Jurkat, Clone E6-1 (cell line): ENCODE results near the gene STAC3.

Experiments
- DNase-seq: peaks from one replicate; pipeline ENCODE4 v3.0.0-alpha.2; 2011; ENCODE audit warnings: low read depth, low spot score
- H3K4me3 ChIP-seq: 2 replicates; pipeline ENCODE4 v1.5.1; 2011; ENCODE audit warnings: mild to moderate bottlenecking, low read length, control low read depth, moderate library complexity

Gene STAC3

DNA sequence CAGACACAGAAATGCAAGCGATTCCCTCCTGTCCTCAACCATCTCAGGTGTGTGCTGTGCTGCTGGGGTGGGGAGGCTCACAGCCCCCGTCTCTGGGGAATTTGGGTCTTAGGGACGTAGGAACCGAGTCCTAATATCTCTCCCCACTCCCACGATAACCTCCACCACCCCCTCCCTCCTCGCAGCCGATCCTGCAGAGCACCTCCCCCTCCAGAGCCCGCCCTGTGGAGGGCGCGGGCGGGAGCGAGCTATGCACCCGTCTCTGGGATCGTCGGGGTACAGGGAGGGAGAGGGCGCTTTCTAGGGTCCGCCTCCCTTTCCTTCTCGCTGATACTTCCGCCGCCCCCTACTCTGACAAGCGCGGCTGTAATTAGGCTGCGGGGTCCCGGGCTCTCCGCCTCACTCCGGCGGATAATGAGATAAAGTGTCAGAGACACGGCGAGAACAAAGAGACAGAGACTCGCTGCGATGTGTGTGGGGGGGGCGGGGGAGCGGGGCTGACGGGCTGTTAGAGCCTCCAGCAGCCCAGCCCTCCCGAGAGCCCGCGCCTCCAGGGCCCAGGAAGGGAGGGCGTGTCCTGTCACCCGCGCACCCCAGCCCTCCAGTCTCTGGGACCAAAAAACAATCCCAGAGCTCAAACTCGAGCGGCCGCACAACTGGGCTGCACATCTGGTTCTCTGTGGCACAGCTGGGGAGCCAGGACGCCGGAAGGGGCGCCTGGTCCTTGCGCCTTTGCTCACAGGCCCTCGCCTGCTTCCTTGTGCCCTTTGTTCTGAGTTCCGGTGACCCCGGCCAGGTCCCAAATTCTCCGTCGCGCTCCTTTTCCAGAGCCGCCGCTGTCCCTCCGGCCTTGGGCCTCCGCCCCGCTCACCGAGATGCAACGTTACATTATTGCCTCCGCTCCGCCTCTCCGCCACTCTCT is 12.8 kb downstream of the STAC3 start:
- DNase-seq = no peak
- peak overlapping the region; percentile 65 for H3K4me3 ChIP-seq

DNA sequence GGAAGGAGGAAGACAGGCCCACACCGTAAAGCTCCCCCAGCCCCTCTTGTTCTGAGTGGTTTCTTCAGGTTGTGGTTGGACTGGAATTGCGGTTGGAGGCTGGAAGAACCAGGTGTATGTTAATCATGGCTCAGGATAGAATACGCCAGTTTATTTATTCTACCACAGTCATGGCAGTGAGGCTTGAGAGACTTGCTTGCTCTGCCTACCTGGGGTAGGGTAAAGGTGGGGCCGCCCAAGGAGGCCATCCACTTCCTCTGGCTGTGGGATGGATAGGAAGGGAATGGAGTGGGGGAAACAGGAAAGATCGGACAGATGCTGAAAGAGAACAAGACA is 13.4 kb downstream of the STAC3 start:
- no peak for DNase-seq
- H3K4me3 ChIP-seq = peak overlapping the region; percentile 65

- no peak for DNase-seq
- H3K4me3 ChIP-seq = no peak overlapping the region
Measured at GRCh38 chr12:57236925-57237595, 13.9 kb downstream of the STAC3 start.

- no peak for DNase-seq
- H3K4me3 ChIP-seq = no peak overlapping the region
Measured at GRCh38 chr12:57236201-57236924, 14.6 kb downstream of the STAC3 start.

- no peak overlapping the region for H3K4me3 ChIP-seq
- no peak for DNase-seq
Measured at GRCh38 chr12:57235728-57236131, 15.3 kb downstream of the STAC3 start.

- no peak overlapping the region for H3K4me3 ChIP-seq
- DNase-seq = no peak
Measured at GRCh38 chr12:57235017-57235727, 15.8 kb downstream of the STAC3 start.

DNA sequence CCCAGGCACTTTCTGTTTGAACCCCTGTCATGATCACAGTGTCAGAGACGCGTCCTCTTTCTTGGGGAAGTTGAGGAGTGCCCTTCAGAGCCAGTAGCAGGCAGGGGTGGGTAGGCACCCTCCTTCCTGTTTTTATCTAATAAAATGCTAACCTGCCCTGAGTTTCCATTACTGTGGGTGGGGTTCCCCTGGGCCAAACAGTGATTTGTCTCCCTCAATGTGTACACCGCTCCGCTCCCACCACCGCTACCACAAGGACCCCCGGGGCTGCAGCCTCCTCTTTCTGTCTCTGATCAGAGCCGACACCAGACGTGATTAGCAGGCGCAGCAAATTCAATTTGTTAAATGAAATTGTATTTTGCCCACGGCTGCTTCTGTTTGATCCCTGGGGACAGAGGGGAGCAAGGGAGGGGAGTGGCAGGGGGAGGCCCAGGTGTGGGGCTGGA is 16.4 kb downstream of the STAC3 start:
- no peak for DNase-seq
- no peak overlapping the region for H3K4me3 ChIP-seq

DNA sequence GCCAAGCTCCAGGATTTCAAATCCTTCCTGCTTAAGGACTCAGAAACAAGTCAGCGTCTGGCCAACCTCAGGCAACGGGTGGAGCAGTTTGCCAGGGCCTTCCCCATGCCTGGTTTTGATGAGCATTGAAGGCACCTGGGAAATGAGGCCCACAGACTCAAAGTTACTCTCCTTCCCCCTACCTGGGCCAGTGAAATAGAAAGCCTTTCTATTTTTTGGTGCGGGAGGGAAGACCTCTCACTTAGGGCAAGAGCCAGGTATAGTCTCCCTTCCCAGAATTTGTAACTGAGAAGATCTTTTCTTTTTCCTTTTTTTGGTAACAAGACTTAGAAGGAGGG is 16.8 kb downstream of the STAC3 start:
- no peak for DNase-seq
- H3K4me3 ChIP-seq = no peak overlapping the region

DNA sequence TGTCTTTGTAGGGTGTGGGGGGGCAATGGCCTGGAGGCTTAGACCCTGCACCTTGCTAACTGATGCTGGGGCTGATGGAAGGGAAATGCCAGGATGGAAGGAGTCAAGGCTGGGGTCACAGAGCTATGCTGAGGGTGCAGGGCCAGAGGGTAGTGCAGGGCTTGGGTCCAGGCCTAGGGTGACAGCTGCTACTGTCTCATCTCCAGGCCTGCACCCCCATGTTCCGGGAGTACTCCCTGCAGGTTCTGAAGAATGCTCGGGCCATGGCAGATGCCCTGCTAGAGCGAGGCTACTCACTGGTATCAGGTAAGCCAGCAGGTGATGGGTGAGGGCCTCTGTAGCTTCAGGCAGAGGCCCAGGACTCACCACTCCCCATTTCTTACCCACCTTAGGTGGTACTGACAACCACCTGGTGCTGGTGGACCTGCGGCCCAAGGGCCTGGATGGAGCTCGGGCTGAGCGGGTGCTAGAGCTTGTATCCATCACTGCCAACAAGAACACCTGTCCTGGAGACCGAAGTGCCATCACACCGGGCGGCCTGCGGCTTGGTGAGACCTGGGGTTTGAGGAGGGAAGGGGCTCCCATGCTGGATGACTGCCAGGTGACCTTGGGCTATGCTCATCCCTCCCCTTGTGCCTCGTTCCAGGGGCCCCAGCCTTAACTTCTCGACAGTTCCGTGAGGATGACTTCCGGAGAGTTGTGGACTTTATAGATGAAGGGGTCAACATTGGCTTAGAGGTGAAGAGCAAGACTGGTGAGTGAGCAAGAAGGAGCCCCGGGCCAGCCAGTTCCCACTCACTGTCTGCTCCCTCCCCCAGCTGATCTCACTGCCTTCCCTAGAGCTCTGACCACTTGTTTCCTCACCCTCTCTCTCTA is 17.4 kb downstream of the STAC3 start:
- DNase-seq = no peak
- H3K4me3 ChIP-seq = no peak overlapping the region

DNA sequence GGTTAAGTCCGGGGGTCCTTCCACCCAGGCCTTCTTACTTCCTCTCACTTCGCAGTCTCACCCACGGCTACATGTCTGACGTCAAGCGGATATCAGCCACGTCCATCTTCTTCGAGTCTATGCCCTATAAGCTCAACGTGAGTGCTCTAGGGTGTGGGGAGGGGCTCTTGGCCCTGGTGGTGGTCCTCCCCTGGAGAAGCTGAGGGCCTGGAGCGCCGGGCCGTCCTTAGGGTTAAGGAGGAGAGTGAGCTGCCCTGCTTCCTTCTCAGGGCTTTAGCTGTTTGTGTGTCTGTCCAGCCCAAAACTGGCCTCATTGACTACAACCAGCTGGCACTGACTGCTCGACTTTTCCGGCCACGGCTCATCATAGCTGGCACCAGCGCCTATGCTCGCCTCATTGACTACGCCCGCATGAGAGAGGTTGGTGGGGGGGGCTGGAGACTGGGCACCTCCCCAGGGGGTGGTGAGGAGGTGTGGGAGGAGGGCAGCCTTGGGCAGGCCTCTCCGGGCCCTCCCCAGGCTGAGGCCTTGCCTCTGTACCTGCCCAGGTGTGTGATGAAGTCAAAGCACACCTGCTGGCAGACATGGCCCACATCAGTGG is 18.7 kb downstream of the STAC3 start:
- no peak overlapping the region for H3K4me3 ChIP-seq
- no peak for DNase-seq

- H3K4me3 ChIP-seq = peak overlapping the region; percentile 80; the same call in 1 of the 2 replicates
- DNase-seq = no peak
Measured at GRCh38 chr12:57231276-57232021, 19.5 kb downstream of the STAC3 start.

DNA sequence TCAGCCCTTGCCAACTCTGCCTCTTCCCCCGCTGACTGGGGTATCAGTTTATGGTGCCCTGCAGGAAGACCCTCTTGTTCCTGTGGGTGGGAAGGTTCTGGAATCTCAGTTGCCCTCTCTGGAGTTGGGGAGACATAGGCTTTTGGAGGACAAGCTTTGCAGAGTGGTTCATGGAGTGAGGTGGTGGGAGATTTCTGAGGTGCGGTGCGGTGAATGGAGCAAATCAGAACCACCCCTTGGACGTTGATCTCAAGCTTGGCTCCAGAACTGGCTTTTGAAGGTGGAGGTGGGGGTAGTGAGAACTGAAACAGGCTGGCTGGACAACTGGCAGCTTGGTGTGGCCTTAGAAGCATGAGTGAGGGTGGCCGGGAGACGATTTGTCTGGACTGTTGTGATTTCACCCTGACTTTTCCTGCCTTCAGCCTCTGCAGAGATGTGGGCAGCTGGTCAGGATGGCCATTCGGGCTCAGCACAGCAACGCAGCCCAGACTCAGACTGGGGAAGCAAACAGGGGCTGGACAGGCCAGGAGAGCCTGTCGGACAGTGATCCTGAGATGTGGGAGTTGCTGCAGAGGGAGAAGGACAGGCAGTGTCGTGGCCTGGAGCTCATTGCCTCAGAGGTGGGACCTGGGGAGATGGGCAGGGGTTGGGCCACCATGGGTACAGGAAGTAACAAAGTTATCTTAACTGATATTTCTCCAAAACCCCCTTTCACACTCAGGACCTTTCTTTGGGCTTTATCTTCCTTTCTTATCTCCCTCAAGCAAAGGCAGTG is 20.4 kb downstream of the STAC3 start:
- peak overlapping the region; percentile 80 for H3K4me3 ChIP-seq
- no peak for DNase-seq

- peak; percentile 94 for DNase-seq
- H3K4me3 ChIP-seq = peak within 1 kb of the TSS; percentile 80
Measured at GRCh38 chr12:57229634-57230380, 21.2 kb downstream of the STAC3 start, which contains the start of gene SHMT2. Gene SHMT2 (plus strand): TSS chr12:57229711. CDS start chr12:57229779, 68 bp downstream.

DNA sequence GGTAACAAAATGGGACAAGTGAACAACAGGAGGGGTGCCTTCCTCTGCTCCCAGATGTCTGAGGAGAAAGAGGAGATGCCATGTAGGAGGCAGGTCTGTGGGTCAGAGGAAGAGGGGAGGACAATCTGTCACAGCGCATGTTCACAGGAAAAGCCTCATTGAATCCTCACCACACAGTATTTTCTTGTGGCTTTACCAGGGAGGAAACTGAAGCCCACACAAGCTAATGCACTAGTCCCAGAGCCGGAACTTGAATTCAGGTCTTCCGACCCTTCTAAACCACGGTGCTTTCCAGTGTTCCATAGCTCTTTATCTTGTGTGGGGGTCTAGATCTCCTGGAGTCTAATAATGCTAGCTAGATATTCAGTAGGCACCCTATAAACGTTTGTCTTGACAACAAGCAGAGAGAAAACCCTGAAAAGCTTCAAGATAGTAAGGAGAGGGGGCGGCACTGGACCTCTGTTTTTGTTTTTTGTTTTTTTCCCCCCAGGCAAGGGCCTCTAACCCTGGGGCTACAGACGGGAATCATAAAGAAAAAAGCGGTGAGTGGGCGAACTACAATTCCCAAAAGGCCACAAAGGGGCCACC is 21.8 kb downstream of the STAC3 start:
- peak; percentile 77 for DNase-seq
- peak overlapping the region; percentile 80 for H3K4me3 ChIP-seq

DNA sequence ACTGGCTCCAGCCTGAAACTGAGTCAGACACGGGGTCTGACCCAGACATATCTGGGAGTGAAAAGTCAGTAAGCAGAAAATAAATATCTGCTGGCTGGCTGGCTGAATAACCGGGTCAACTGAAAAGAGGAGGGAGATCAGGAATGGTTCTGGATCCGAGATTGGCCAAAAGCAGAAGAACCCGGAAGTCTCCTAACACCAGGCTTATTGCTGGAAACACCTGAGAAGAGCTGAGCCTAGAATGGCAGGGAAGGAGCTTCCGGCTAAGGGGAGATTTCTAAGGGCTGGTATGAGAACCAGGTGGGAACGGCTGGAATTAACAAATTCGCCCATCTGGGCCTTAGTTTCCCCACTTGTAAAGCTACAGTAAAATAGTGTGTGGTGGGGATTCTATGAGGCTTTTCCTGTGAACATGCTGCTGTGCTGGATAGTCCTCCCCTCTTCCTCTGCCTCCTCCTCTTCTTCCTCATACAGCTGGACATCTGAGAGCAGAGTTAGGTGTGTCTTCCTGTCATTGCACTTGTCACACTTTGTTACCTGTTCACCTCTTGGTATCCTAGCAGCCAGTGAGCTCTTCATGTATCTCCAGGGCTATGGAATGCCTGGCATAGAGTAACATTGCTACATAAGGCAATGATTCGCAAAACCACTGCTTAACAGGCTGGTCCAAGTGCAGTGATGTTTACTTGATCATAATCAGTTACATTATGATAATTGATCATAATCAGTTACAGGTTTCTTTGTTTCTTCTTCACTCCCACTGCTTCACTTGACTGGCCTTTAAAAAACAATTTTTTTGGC is 23.5 kb downstream of the STAC3 start:
- DNase-seq = no peak
- H3K4me3 ChIP-seq = no peak overlapping the region
